CD4-positive, CD25-positive, alpha-beta regulatory T cell (primary cell): ENCODE results near the gene HOPX. TPM values are rescaled to one million over a fixed set of nuclear protein-coding genes. Genes with fewer than 3 reads are reported as not detected.

Experiments used
- ATAC-seq, 2 donors: fragments of 150-1000 bp; cut with Tn5 transposase; one replicate each; pipeline ENCODE4 v1.10.0; 2021; ENCODE audit warnings: low read depth in 2 of 2, moderate number of reproducible peaks in 2 of 2, moderate library complexity in 1 of 2
- DNase-seq, 3 donors: peaks; one replicate each; pipeline versions ENCODE4 v3.0.0 to v3.0.0-alpha.2; 2012 to 2022; ENCODE audit warnings: mixed read lengths in 1 of 3
- H3K27ac ChIP-seq: one replicate; pipeline ENCODE4 v1.7.0; 2013; ENCODE audit warnings: mild to moderate bottlenecking, low read length; ENCODE audit not compliant: insufficient read depth, poor library complexity, severe bottlenecking
- H3K27me3 ChIP-seq: one replicate; pipeline ENCODE4 v1.7.0; 2013; ENCODE audit warnings: low read length; ENCODE audit not compliant: control insufficient read depth, insufficient read depth
- H3K36me3 ChIP-seq: one replicate; pipeline ENCODE4 v1.7.0; 2013; ENCODE audit warnings: mild to moderate bottlenecking, low read length, moderate library complexity; ENCODE audit not compliant: control insufficient read depth, insufficient read depth
- H3K4me1 ChIP-seq: 2 replicates; pipeline ENCODE4 v1.7.0; 2013; ENCODE audit warnings: mild to moderate bottlenecking, low read length; ENCODE audit not compliant: insufficient read depth, control insufficient read depth, poor library complexity, severe bottlenecking
- H3K4me3 ChIP-seq: one replicate; pipeline ENCODE4 v1.7.0; 2013; ENCODE audit warnings: low read depth, mild to moderate bottlenecking, low read length, moderate library complexity
- H3K9me3 ChIP-seq, 2 experiments: 1 replicate in 1 of 2; 2 replicates in 1 of 2; pipeline ENCODE4 v1.7.0; 2013; ENCODE audit warnings: low read length in 2 of 2, mild to moderate bottlenecking in 1 of 2, moderate library complexity in 1 of 2; ENCODE audit not compliant: control insufficient read depth in 2 of 2
- H3K27ac Mint-ChIP-seq, 3 donors: one replicate each; pipeline ENCODE4 v1.8.0; 2020 to 2022; ENCODE audit warnings: mild to moderate bottlenecking in 3 of 3, mixed read lengths in 3 of 3, moderate library complexity in 2 of 3
- H3K27me3 Mint-ChIP-seq: one replicate; pipeline ENCODE4 v1.8.0; 2022; ENCODE audit warnings: mild to moderate bottlenecking, mixed read lengths
- H3K36me3 Mint-ChIP-seq: one replicate; pipeline ENCODE4 v1.8.0; 2020; ENCODE audit warnings: mixed read lengths
- H3K4me1 Mint-ChIP-seq, 4 donors: one replicate each; pipeline ENCODE4 v1.8.0; 2020 to 2022; ENCODE audit warnings: mixed read lengths in 4 of 4, mild to moderate bottlenecking in 1 of 4
- H3K4me3 Mint-ChIP-seq, 4 donors: one replicate each; pipeline ENCODE4 v1.8.0; 2020 to 2022; ENCODE audit warnings: mild to moderate bottlenecking in 4 of 4, mixed read lengths in 4 of 4, moderate library complexity in 3 of 4
- H3K9me3 Mint-ChIP-seq, 7 donors: one replicate each; pipeline ENCODE4 v1.8.0; 2020 to 2022; ENCODE audit warnings: mixed read lengths in 7 of 7, mild to moderate bottlenecking in 3 of 7, moderate library complexity in 2 of 7
- polyA plus RNA-seq, 4 donors: library from polyadenylated mRNA; unstranded; fragments of 300-500 nt; fragmentation: Illumina TruSeq; gene quantifications; one replicate each; pipeline ENCODE4 v1.2.3, GENCODE V29; 2021
- total RNA-seq: library from RNA; stranded (reverse); gene quantifications from one replicate; pipeline ENCODE4 v1.2.3, GENCODE V29; 2022

HOPX gene
- total and polyA plus RNA-seq, 5 donors from 2014 or later, result 1.4 to 13.3 (median 5.6) TPM

DNA sequence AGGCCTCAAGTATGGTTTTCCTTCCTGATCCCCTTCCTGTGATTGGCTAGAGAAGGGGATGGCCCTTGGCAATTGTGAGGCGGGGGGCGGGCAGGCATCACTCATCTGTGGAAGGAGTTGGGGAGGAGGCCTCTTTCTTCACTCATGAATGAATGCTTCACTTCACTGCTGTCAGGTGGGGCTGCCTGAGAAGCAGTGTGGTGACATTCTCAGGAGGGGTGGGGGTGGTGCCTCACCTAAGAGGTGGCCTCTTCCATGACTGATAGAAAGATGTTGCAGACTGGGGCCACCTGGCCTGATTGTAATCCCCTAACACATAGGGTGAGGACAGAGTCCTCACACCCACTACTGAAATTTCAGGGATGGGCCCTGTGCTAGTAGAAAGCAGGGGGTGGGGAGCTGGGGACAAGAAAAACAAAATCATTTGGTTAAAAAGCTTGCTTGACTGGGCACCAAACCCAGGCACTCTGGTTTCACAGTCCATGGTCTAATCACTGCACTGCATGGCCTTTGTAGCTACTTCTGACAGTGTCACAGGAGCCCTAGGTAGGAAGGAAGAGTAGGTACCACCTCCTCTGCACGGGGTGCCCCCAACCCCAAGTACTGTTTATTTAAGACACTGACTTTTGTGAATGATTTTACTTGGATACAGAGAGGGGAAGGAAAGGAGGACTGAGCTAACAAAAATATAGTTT is 5.6 kb upstream of the HOPX start:
- ATAC-seq (no peak), DNase-seq (no peak)
- H3K36me3 ChIP-seq, result no peaks in the 10 kb centered on the region
- H3K4me3 Mint-ChIP-seq, result no peak overlapping the region
- H3K4me1 ChIP-seq, result no peaks in the 10 kb centered on the region
- H3K9me3 ChIP-seq, result no peaks in the 10 kb centered on the region
- no peak overlapping the region for H3K27ac Mint-ChIP-seq
- H3K36me3 Mint-ChIP-seq, result no peaks in the 10 kb centered on the region
- H3K9me3 Mint-ChIP-seq, result peaks cover 0 to 6% (median 0%) of the 10 kb centered on the region in 7 donors
- peaks cover 29% of the 10 kb centered on the region for H3K27me3 Mint-ChIP-seq
- no peak overlapping the region for H3K4me3 ChIP-seq
- no peak overlapping the region for H3K27ac ChIP-seq
- H3K27me3 ChIP-seq, result peaks cover 4% of the 10 kb centered on the region
- H3K4me1 Mint-ChIP-seq, result peaks cover 0 to 4% (median 0%) of the 10 kb centered on the region in 4 donors

DNA sequence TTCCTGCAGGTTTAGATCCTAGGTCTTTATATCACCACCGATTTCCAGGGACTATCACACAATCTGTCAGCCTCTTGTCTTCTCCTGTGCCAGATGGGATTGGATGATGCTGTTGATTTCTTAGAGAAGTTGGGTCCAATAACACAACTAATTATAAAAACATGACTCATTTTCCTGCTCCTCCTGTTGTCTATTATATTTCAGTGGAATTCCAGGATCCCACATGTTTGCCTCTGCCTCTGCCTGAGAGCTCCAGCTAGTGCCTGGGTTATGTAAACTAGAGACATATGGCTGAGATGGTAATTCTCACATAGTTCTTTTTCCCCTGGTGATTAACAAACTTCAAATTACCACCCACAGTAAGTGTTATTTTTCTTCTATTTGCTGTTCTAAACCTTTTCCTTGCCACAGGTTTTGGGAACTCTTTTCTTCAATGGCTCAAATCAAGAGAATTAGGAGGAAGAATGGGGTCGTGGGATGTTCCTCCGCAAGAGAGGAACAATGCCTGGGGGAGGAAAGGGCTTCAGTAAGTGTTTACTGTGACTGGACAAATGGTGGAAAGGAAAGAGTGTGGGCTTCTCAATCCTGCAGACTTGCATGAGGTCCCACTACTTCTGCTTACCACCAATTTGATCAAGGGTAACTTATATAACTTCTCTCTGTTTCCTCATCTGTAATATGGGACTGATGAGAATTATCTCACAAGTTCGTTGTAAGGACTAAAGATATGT is 3.4 kb upstream of the HOPX start:
- Histone ChIP-seq H3K4me1 (peaks cover 4% of the 10 kb centered on the region), H3K27ac (no peak overlapping the region), H3K4me3 (no peak overlapping the region), H3K9me3 (no peaks in the 10 kb centered on the region), H3K36me3 (no peaks in the 10 kb centered on the region), H3K27me3 (peaks cover 10% of the 10 kb centered on the region)
- DNase-seq, result no peak
- ATAC-seq, result no peak
- Mint-ChIP-seq H3K27me3 (peaks cover 28% of the 10 kb centered on the region), H3K36me3 (no peaks in the 10 kb centered on the region), H3K27ac (no peak overlapping the region), H3K9me3 (peaks cover 0 to 4% (median 0%) of the 10 kb centered on the region in 7 donors), H3K4me3 (no peak overlapping the region), H3K4me1 (peaks cover 0 to 13% (median 2%) of the 10 kb centered on the region in 4 donors)

DNA sequence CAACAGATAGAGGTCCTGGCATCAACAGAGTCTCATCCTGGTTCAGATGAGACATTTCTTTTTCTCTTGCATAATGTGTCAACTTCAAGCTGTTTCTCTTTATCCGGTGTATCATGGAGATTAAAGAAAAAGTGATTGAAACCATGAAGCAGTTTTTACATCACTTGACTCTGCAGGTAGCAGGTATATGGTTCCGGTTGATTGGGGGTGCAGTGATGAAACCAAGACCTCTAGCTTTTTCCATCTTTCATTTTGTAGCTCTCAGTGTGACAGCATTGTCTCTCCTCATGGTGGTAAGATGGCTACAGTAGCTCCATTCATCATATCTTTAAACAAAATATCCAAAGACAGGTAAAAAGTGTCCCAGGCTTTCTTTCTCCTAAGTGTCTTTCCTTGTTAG is 2.4 kb upstream of the HOPX start:
- peaks cover 0 to 13% (median 2%) of the 10 kb centered on the region in 4 donors for H3K4me1 Mint-ChIP-seq
- no peak overlapping the region for H3K27ac Mint-ChIP-seq
- Histone ChIP-seq H3K9me3 (no peaks in the 10 kb centered on the region), H3K27me3 (peaks cover 10% of the 10 kb centered on the region), H3K36me3 (no peaks in the 10 kb centered on the region), H3K4me1 (peaks cover 4% of the 10 kb centered on the region), H3K4me3 (no peak overlapping the region), H3K27ac (no peak overlapping the region)
- H3K9me3 Mint-ChIP-seq, result peaks cover 0 to 4% (median 0%) of the 10 kb centered on the region in 7 donors
- DNase-seq (no peak), ATAC-seq (no peak)
- peaks cover 32% of the 10 kb centered on the region for H3K27me3 Mint-ChIP-seq
- H3K4me3 Mint-ChIP-seq, result no peak overlapping the region
- no peaks in the 10 kb centered on the region for H3K36me3 Mint-ChIP-seq

DNA sequence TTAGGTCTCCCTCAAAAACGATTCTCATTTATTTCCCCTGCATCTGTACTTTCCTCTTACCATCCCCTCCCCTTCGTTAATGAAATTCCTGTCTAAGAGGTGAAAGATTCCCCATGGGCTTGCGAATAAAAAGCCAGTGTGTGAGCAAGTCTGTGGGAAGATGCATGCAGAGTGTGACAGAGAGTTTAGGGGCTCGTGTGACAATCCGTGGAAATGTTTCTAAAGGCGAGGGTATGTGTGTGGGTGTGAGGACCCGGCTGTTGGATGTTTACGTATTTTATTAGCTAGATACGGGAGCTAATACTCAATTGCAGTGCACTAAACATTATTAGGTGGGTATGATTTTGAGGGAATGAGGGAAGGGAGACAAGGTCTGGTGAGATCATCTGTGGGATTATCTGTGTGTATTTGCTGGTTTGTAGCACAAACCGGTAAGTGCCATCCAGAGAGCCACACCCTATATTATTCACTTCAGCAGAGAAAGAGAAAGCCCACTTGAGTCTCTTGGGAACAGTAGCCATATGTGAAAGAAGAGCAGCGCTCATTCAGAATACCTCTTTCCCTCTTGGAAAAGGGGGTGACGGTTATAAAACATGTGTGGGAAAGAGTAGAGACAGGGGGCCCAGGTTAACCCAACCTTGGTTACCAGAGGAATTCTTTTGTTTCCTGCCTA is 893 bp upstream of the HOPX start:
- H3K27me3 ChIP-seq, result peaks cover 10% of the 10 kb centered on the region
- H3K4me1 ChIP-seq, result peaks cover 4% of the 10 kb centered on the region
- ATAC-seq (no peak), DNase-seq (no peak)
- H3K4me3 ChIP-seq, result peak overlapping the region; percentile 57
- Mint-ChIP-seq H3K27me3 (peaks cover 32% of the 10 kb centered on the region), H3K4me1 (peaks cover 0 to 13% (median 2%) of the 10 kb centered on the region in 4 donors), H3K27ac (no peak overlapping the region), H3K4me3 (no peak overlapping the region), H3K9me3 (peaks cover 0 to 4% (median 0%) of the 10 kb centered on the region in 7 donors), H3K36me3 (no peaks in the 10 kb centered on the region)
- H3K27ac ChIP-seq, result no peak overlapping the region
- H3K9me3 ChIP-seq, result no peaks in the 10 kb centered on the region
- H3K36me3 ChIP-seq, result no peaks in the 10 kb centered on the region

DNA sequence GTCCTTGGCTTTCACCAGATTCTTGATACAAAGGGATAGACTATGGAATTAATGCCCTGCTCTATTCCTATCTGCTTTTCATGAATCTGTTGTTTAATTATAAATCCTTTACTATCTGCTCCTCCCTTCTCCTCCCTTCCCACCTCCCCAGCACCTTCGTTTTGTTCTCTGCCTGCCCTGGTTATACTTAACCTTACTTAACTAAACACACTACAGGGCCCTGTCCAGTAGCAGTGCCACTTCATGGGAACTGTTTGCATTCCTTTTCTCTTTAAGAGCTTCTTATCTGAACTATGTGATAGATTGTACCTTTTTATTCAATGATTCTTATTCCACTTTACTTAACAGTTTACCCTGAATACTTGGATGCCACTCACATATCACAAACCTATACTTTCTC is 830 bp downstream of the HOPX start:
- no peaks in the 10 kb centered on the region for H3K36me3 Mint-ChIP-seq
- Histone ChIP-seq H3K4me3 (no peak overlapping the region), H3K4me1 (peaks cover 4% of the 10 kb centered on the region), H3K9me3 (no peaks in the 10 kb centered on the region), H3K27ac (no peak overlapping the region), H3K36me3 (no peaks in the 10 kb centered on the region), H3K27me3 (peaks cover 10% of the 10 kb centered on the region)
- ATAC-seq, result no peak
- peaks cover 36% of the 10 kb centered on the region for H3K27me3 Mint-ChIP-seq
- H3K4me1 Mint-ChIP-seq, result peaks cover 0 to 13% (median 4%) of the 10 kb centered on the region in 4 donors
- peaks cover 0 to 4% (median 0%) of the 10 kb centered on the region in 7 donors for H3K9me3 Mint-ChIP-seq
- H3K4me3 Mint-ChIP-seq, result no peak overlapping the region
- DNase-seq, result no peak
- H3K27ac Mint-ChIP-seq, result no peak overlapping the region

DNA sequence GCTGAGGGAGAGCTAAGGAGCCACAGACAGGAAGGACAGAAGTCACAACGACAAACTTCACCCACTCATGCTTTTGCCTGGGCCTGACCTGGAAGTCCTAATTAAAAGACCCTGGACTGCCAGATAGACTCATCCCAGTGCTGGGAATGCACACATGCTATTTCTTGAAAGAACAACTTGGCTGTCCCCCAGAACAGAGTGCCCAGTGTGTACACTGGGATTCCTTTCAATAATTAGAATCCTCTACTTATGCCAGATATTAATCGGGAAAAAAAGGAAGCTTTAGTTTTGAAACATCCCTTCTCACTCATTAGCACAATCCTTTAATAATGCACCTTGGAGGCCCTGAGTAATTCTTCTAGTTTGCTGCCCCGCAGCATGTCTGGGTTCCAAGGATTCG is 3.4 kb downstream of the HOPX start:
- H3K27me3 Mint-ChIP-seq, result peaks cover 31% of the 10 kb centered on the region

DNA sequence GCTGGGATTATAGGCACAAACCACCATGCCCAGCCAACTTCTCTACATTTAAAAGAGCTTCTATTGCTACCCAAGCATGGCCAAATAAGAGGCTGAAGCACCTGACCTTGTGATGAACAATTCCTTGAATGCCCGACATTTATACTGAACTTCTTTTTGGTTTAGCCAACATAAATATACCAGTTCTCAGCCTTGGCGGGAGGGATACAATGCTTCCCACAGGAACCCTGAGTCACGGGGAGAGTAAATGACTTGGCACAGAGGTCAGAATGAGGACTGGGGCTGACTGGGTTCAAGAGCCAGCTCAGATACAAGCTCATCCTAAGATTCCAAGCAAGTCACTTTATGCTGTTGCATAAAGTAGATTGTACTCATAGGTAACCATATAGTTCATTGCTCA is 6.1 kb downstream of the HOPX start:
- H3K9me3 Mint-ChIP-seq, result peaks cover 0 to 2% (median 0%) of the 10 kb centered on the region in 7 donors
- Histone ChIP-seq H3K9me3 (no peaks in the 10 kb centered on the region), H3K4me1 (no peaks in the 10 kb centered on the region), H3K27me3 (peaks cover 2% of the 10 kb centered on the region), H3K36me3 (no peaks in the 10 kb centered on the region), H3K4me3 (no peak overlapping the region), H3K27ac (no peak overlapping the region)
- peaks cover 0 to 4% (median 0%) of the 10 kb centered on the region in 4 donors for H3K4me1 Mint-ChIP-seq
- no peak for ATAC-seq
- H3K27ac Mint-ChIP-seq, result no peak overlapping the region
- no peak overlapping the region for H3K4me3 Mint-ChIP-seq
- H3K36me3 Mint-ChIP-seq, result no peaks in the 10 kb centered on the region
- DNase-seq, result no peak
- peaks cover 32% of the 10 kb centered on the region for H3K27me3 Mint-ChIP-seq

More for the DNA sequence above, 3.4 kb downstream of the HOPX start:
- Histone ChIP-seq H3K4me1 (peaks cover 4% of the 10 kb centered on the region), H3K36me3 (no peaks in the 10 kb centered on the region), H3K27ac (no peak overlapping the region), H3K27me3 (peaks cover 9% of the 10 kb centered on the region), H3K4me3 (no peak overlapping the region), H3K9me3 (no peaks in the 10 kb centered on the region)
- H3K27ac Mint-ChIP-seq, result no peak overlapping the region
- H3K4me1 Mint-ChIP-seq, result peaks cover 0 to 13% (median 4%) of the 10 kb centered on the region in 4 donors
- no peaks in the 10 kb centered on the region for H3K36me3 Mint-ChIP-seq
- no peak for ATAC-seq
- DNase-seq, result no peak
- H3K9me3 Mint-ChIP-seq, result peaks cover 0 to 5% (median 0%) of the 10 kb centered on the region in 7 donors
- no peak overlapping the region for H3K4me3 Mint-ChIP-seq
